CD4-positive, alpha-beta T cell (primary cell): Measurements from ENCODE around the gene DNAH2. TPM values are rescaled to one million over a fixed set of nuclear protein-coding genes. Genes with fewer than 3 reads are reported as not detected.

Experiments
- ATAC-seq: fragments of 200-7000 bp; cut with Tn5 transposase; one replicate; pipeline ENCODE4 v1.10.0; 2022; ENCODE audit warnings: mild to moderate bottlenecking; ENCODE audit not compliant: poor library complexity
- CTCF ChIA-PET: fragments of 350-600 bp; sonication (Branson Sonifier 250); formaldehyde crosslinking; loops from one replicate; lab custom pipeline; 2021; ENCODE audit warnings: antibody characterized with exemption, inconsistent platforms; lab: Charles Lee
- POLR2A ChIA-PET: fragments of 350-600 bp; sonication (Branson Sonifier 250); formaldehyde crosslinking; loops from one replicate; lab custom pipeline; 2021; ENCODE audit warnings: antibody characterized with exemption, inconsistent platforms; lab: Charles Lee
- DNase-seq, 14 experiments: peaks; one replicate each; pipeline ENCODE4 v3.0.0-alpha.2; 2013 to 2020; ENCODE audit warnings: mixed read lengths in 2 of 14
- H3K27ac ChIP-seq, 2 donors: one replicate each; pipeline versions ENCODE4 v1.5.1 to v1.7.0; 2013; ENCODE audit warnings: low read length in 2 of 2, low read depth in 1 of 2, mild to moderate bottlenecking in 1 of 2
- H3K27me3 ChIP-seq, 2 experiments: 1 replicate in 1 of 2; 2 replicates in 1 of 2; pipeline versions ENCODE4 v1.6.1 to v1.7.0; 2013; ENCODE audit warnings: low read length in 2 of 2, control low read depth in 1 of 2, mild to moderate bottlenecking in 1 of 2, moderate library complexity in 1 of 2; ENCODE audit not compliant: insufficient read depth in 2 of 2, control insufficient read depth in 1 of 2
- H3K36me3 ChIP-seq: one replicate; pipeline ENCODE4 v1.6.1; 2013; ENCODE audit warnings: low read length, control low read depth; ENCODE audit not compliant: insufficient read depth
- H3K4me1 ChIP-seq: one replicate; pipeline ENCODE4 v1.6.1; 2013; ENCODE audit warnings: low read length, control low read depth; ENCODE audit not compliant: insufficient read depth
- H3K4me3 ChIP-seq: one replicate; pipeline ENCODE4 v1.5.1; 2013; ENCODE audit warnings: mild to moderate bottlenecking, low read length, moderate library complexity
- H3K9me3 ChIP-seq, 2 experiments: 1 replicate in 1 of 2; 2 replicates in 1 of 2; pipeline versions ENCODE4 v1.6.1 to v1.7.0; 2013; ENCODE audit warnings: low read length in 2 of 2, mild to moderate bottlenecking in 2 of 2, control low read depth in 1 of 2, moderate library complexity in 1 of 2; ENCODE audit not compliant: control insufficient read depth in 1 of 2, insufficient read depth in 1 of 2
- H3K27ac Mint-ChIP-seq: one replicate; pipeline ENCODE4 v1.8.0; 2020; ENCODE audit warnings: mixed read lengths
- H3K27me3 Mint-ChIP-seq: one replicate; pipeline ENCODE4 v1.8.0; 2021; ENCODE audit warnings: mixed read lengths
- H3K36me3 Mint-ChIP-seq: one replicate; pipeline ENCODE4 v1.8.0; 2021; ENCODE audit warnings: low read depth, mixed read lengths
- H3K4me1 Mint-ChIP-seq: one replicate; pipeline ENCODE4 v1.8.0; 2021; ENCODE audit warnings: low read depth, mixed read lengths
- H3K4me3 Mint-ChIP-seq: one replicate; pipeline ENCODE4 v1.8.0; 2020; ENCODE audit warnings: mild to moderate bottlenecking, mixed read lengths
- H3K9me3 Mint-ChIP-seq: one replicate; pipeline ENCODE4 v1.8.0; 2020; ENCODE audit warnings: mixed read lengths
- intact Hi-C, 2 experiments: fragments of 100-400 bp; cut with DNase I in 1 of 2; cut with micrococcal nuclease in 1 of 2; formaldehyde crosslinking; loops; one replicate each; pipeline versions ENCODE4 v1.15.1 to v1.9.0; 2023 to 2025; cut with DNase I, micrococcal nuclease
- total RNA-seq, 174 experiments: library from RNA in 2 of 174; stranded (reverse) in 2 of 174; gene quantifications; one replicate each; pipeline ENCODE4 v1.2.3 and lab custom pipeline; 2021 to 2026
- TF ChIP-seq, protein P1 (sequence below): fragments of 200-600 bp; IDR thresholded peaks from one replicate; pipeline ENCODE4 v1.8.0; 2022; ENCODE audit warnings: antibody characterized with exemption, mild to moderate bottlenecking

DNAH2 gene
- total RNA-seq, 2 experiments from 2014 or later = not detected

DNA sequence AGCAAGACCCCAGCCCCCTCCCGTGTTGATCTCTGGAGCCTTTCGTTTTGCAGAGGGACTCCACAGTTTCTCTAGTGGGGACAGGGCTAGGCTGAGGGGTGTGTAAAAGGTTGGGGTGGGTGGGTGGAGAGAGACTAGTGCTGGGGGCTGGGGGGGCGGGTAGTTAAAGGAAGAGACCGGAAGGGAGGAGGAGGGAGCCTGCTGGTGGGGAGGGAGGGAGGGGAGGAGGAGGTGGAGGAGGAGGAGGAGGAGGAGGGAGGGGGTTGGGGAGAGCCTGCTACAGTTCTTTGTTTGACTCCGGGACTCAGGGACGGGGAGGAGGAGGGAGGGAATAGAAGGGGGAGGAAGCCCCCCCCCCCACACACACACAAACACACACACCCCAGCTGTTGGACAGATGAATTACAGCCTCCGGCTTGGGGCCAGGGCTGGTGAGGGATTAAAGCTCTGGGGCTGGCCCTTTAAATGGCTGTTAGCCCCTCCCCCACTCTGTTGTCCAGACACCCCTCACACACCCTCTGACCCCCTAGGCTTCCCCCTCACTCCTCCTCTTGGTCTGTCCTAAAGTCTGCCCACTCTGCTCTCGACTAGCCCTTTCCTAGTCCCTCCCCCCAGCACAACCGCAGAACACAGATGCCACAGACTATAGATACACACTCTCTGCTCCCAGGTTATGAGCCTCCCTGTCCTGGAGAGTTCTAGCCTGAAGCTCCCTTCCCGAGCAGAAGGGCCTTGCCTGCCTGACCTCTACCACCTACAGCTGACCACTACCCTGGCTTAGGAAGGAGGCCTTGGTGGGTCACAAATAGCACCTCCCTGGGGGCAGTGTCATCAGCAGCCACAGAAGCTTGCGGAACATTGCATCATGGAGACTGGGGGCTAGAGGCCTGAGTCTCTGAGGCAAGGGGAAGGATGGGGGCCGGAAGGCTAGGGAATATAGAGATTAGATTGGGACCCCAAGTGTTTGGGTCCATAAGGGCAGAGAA is 120.8 kb downstream of the DNAH2 start:
- no peak for ATAC-seq
- TF ChIP-seq, protein P1, sequence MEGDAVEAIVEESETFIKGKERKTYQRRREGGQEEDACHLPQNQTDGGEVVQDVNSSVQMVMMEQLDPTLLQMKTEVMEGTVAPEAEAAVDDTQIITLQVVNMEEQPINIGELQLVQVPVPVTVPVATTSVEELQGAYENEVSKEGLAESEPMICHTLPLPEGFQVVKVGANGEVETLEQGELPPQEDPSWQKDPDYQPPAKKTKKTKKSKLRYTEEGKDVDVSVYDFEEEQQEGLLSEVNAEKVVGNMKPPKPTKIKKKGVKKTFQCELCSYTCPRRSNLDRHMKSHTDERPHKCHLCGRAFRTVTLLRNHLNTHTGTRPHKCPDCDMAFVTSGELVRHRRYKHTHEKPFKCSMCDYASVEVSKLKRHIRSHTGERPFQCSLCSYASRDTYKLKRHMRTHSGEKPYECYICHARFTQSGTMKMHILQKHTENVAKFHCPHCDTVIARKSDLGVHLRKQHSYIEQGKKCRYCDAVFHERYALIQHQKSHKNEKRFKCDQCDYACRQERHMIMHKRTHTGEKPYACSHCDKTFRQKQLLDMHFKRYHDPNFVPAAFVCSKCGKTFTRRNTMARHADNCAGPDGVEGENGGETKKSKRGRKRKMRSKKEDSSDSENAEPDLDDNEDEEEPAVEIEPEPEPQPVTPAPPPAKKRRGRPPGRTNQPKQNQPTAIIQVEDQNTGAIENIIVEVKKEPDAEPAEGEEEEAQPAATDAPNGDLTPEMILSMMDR = no peak

DNA sequence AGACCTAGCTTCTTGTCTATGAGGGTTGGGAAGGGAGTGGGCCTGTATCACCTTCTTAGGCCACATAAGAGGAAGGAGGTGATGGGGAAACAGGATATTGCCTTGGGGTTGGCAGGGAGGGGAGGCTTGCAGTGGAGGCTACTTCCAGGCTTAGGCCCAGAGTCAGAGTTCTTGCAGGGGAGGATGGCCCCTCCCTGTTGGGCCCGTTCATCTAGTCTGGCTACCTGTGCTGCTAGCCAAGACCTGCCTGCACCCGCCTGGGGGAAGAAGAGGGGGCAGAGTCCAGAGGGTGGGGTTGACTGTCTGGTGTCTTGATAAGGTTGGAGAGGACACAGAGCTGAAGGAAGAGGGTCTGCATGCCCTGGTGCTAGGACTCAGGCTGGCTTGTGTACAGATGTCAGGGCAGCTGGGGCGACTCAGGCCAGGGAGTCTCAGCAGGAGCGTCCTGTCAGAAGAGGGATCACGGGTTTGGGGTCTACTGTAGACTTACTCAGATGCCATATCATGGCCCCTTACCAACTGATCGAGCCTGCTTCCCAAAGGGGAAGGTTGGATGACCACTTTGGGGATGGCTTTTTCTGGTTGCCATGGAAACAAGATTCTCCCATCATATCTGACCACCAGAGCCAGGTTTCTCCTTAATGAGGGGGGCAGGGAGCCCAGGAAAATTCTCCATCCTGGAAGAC is 121.8 kb downstream of the DNAH2 start:
- intact Hi-C loops = loop anchor here (5.0 to 10.0 kb wide), 3 partner anchors 152 to 318 kb away; partner anchors contain the start of genes PER1 (in 1 of the 2), TP53 (in 1 of the 2) and WRAP53 (in 1 of the 2)
- Histone ChIP-seq H3K9me3 (no peaks in the 10 kb centered on the region), H3K36me3 (peaks cover 12% of the 10 kb centered on the region), H3K27ac (peak overlapping the region; percentile 28 to 100), H3K4me1 (peaks cover 86% of the 10 kb centered on the region), H3K27me3 (no peaks in the 10 kb centered on the region), H3K4me3 (no peak overlapping the region)
- DNase-seq (peak in 3 of 14 experiments; percentile 36 to 60 (median 49)), ATAC-seq (no peak)
- H3K9me3 Mint-ChIP-seq = no peaks in the 10 kb centered on the region
- peak overlapping the region; percentile 90 for H3K27ac Mint-ChIP-seq
- H3K4me3 Mint-ChIP-seq = peak overlapping the region; percentile 85
- ChIA-PET POLR2A (interaction anchor here (0.6 to 10.1 kb wide), 4 partner anchors 12 to 151 kb away, joined by 3 to 79 read pairs (median 3); partner anchors contain the start of genes CYB5D1, NAA38 and RNF227), CTCF (interaction anchor here (1.1 kb wide), 1 partner anchor 152 kb away, joined by 3 read pairs; no protein-coding TSS in a partner anchor)
- H3K4me1 Mint-ChIP-seq = peaks cover 63% of the 10 kb centered on the region
- H3K36me3 Mint-ChIP-seq = peaks cover 60% of the 10 kb centered on the region
- peaks cover 10% of the 10 kb centered on the region for H3K27me3 Mint-ChIP-seq
- TF ChIP-seq, protein P1 = no peak

More for the DNA sequence above, 120.8 kb downstream of the DNAH2 start:
- H3K4me1 ChIP-seq = peaks cover 86% of the 10 kb centered on the region
- H3K4me3 ChIP-seq = no peak overlapping the region
- intact Hi-C loops = loop anchor here (5.0 to 10.0 kb wide), 3 partner anchors 151 to 319 kb away; partner anchors contain the start of genes PER1 (in 1 of the 2), TP53 (in 1 of the 2) and WRAP53 (in 1 of the 2)
- H3K36me3 ChIP-seq = peaks cover 12% of the 10 kb centered on the region
- CTCF ChIA-PET = interaction anchor here (1.1 to 1.9 kb wide), 3 partner anchors 13 to 151 kb away, joined by 3 to 8 read pairs (median 4); no protein-coding TSS in a partner anchor
- Mint-ChIP-seq H3K36me3 (peaks cover 59% of the 10 kb centered on the region), H3K27me3 (peaks cover 13% of the 10 kb centered on the region), H3K9me3 (no peaks in the 10 kb centered on the region), H3K4me3 (peak overlapping the region; percentile 93), H3K27ac (peak overlapping the region; percentile 98), H3K4me1 (peaks cover 60% of the 10 kb centered on the region)
- H3K27me3 ChIP-seq = no peaks in the 10 kb centered on the region
- POLR2A ChIA-PET = interaction anchor here (0.6 to 10.1 kb wide), 5 partner anchors 13 to 282 kb away, joined by 3 to 79 read pairs (median 3); partner anchors contain the start of genes CYB5D1, NAA38 and RNF227
- DNase-seq = peak in 4 of 14 experiments; percentile 43 to 57 (median 46)
- H3K9me3 ChIP-seq = no peaks in the 10 kb centered on the region
- H3K27ac ChIP-seq = peak overlapping the region; percentile 28 to 100

GRCh38 chr17:7839876-7840261 is 122.3 kb downstream of the DNAH2 start:
- Histone ChIP-seq H3K27ac (peak overlapping the region; percentile 5 to 100), H3K9me3 (no peaks in the 10 kb centered on the region), H3K27me3 (no peaks in the 10 kb centered on the region), H3K36me3 (peaks cover 12% of the 10 kb centered on the region), H3K4me3 (no peak overlapping the region), H3K4me1 (peaks cover 88% of the 10 kb centered on the region)
- Mint-ChIP-seq H3K27me3 (peaks cover 10% of the 10 kb centered on the region), H3K36me3 (peaks cover 55% of the 10 kb centered on the region), H3K27ac (peak overlapping the region; percentile 90), H3K4me1 (peaks cover 63% of the 10 kb centered on the region), H3K9me3 (no peaks in the 10 kb centered on the region), H3K4me3 (peak overlapping the region; percentile 85)
- ATAC-seq = no peak
- TF ChIP-seq, protein P1 = no peak
- POLR2A ChIA-PET = interaction anchor here (10.1 kb wide), 1 partner anchor 17 kb away, joined by 79 read pairs; the partner anchor contains the start of genes CYB5D1 and NAA38
- CTCF ChIA-PET = no interaction called here
- intact Hi-C loops = loop anchor here (5.0 to 10.0 kb wide), 6 partner anchors 153 to 605 kb away; partner anchors contain the start of genes DVL2 (in 2 of the 2), PHF23 (in 2 of the 2), TP53 (in 2 of the 2) and WRAP53 (in 2 of the 2)
- DNase-seq = peak in 3 of 14 experiments; percentile 35 to 68 (median 46)
